ENCODE measurements around the gene GHRL.

The GHRL gene

DNA sequence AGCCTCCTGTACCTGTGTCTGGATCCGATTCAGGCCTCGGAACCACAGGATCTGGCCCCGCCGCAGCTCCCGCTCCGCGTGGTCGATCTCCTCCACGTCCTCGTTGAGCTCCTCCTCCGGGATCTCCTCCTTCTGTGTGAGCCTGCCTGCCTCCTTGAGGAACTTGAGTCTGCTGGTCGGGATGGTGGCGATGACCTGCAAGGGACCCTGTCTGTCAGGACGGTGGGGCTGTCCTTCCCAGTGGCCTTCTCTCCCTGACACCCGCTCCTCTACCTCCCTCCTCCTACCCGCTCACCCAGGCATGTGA, 45.4 kb upstream of the GHRL start:
- TF ChIP-seq, protein P1, sequence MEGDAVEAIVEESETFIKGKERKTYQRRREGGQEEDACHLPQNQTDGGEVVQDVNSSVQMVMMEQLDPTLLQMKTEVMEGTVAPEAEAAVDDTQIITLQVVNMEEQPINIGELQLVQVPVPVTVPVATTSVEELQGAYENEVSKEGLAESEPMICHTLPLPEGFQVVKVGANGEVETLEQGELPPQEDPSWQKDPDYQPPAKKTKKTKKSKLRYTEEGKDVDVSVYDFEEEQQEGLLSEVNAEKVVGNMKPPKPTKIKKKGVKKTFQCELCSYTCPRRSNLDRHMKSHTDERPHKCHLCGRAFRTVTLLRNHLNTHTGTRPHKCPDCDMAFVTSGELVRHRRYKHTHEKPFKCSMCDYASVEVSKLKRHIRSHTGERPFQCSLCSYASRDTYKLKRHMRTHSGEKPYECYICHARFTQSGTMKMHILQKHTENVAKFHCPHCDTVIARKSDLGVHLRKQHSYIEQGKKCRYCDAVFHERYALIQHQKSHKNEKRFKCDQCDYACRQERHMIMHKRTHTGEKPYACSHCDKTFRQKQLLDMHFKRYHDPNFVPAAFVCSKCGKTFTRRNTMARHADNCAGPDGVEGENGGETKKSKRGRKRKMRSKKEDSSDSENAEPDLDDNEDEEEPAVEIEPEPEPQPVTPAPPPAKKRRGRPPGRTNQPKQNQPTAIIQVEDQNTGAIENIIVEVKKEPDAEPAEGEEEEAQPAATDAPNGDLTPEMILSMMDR (IDR thresholded peaks at IDR 0.05; ENCODE audit: insufficient read depth, low read depth, low read length, missing control alignments): no peak
- no peak for DNase-seq (ENCODE audit: low read depth)
- H3K4me3 ChIP-seq (ENCODE audit: low read depth, low read length): no peak overlapping the region

DNA sequence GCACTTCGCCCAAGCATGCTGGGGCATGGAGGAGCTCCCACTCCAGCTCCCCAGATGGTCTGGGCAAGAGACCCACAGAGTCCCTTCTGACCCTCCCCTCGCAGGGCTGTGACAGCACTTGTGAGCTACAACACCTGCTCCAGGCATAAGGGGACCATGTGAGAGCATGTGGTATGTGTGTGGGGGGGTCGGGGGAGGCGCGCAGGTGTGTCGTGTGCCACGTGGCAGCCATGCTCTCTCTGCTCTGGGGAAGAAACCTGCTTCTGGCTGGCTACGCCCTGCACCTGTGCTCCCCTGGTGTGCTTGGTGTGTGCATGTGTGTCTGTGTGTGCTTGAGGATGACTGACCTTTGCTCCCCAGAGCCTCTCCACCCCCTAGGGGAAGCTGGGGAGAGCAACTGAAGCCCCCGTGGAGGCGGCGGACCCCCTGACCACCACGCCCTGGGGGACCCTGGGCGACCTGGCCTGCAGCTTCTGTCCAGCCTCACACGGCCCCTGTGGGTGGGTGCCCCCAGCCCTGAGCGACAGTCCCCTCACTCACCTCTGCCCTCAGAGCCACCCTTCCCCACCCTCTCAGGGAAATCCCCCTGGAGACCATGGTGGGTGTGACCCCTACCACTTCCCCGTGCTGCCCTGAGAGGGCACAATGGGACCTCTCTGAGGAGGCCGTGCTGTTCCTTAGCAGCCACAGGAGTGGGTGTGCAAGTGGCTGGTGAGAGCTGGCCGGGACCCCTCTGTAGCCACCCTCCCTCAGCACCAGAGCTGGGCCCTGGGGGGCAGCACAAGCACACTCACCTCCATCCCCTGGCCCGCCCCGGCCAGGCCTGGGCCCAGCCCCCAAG, 44.8 kb upstream of the GHRL start:
- H3K4me3 ChIP-seq (ENCODE audit: low read depth, low read length): no peak overlapping the region
- DNase-seq (ENCODE audit: low read depth): no peak
- TF ChIP-seq, protein P1 (IDR thresholded peaks at IDR 0.05; ENCODE audit: insufficient read depth, low read depth, low read length, missing control alignments): no peak

DNA sequence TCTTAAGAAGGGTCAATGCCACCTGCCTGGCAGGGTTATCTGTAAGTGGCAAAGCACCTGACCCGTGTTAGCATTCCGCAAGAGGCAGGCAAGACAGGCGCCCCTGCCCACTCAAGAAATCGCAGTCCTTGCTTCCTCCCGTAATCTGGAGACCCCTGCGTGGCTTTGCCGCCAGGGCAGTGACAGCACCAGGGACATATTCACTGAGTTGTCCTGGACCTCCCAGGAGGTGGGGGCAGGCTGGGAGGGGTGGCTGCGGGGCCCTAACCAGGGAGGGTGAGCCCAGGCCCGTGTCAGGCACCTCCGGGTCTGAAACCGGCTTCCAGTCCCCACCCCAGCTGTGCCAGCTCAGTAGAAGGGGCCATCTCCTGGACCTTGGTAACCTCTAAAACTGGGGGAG, 44.0 kb upstream of the GHRL start:
- DNase-seq (ENCODE audit: low read depth): no peak
- H3K4me3 ChIP-seq (ENCODE audit: low read depth, low read length): no peak overlapping the region
- TF ChIP-seq, protein P1 (IDR thresholded peaks at IDR 0.05; ENCODE audit: insufficient read depth, low read depth, low read length, missing control alignments): no peak

DNA sequence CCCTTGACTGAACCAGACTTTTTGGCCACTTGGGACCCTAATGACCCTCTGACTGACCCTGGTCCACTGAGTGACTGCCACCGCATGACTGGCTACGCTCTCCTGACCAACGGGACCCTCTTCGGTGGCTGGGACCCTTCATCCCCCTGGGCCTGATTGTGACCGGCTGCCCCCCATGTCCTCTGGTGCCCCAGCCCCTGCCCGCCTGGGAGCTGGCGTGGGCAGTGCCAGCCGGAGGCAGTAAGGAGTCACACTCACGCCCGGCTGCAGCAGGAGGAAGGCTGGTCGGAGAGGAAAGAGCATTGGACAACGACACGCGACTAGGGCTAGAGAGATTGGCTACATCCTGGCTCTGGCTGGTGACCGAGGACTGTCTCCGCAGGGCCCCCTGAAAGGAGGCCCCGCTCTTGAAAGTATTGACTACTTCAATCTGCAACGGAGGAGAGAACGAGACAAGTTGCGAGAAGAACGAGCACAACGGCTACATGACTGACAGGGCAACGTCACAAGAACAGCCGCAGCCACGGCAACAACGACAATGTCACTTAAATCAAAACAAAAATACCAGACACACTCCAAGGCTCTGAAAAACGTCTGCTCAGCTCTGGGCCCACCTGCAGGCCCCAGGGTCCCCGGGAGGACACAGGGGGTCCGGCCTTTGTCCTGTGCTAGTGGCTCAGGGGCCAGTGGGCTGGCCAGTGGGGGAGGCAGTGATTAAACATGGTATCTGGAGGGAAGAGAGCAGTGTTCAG, 43.3 kb upstream of the GHRL start:
- H3K4me3 ChIP-seq (ENCODE audit: low read depth, low read length): no peak overlapping the region
- DNase-seq (ENCODE audit: low read depth): no peak
- TF ChIP-seq, protein P1 (IDR thresholded peaks at IDR 0.05; ENCODE audit: insufficient read depth, low read depth, low read length, missing control alignments): no peak

DNA sequence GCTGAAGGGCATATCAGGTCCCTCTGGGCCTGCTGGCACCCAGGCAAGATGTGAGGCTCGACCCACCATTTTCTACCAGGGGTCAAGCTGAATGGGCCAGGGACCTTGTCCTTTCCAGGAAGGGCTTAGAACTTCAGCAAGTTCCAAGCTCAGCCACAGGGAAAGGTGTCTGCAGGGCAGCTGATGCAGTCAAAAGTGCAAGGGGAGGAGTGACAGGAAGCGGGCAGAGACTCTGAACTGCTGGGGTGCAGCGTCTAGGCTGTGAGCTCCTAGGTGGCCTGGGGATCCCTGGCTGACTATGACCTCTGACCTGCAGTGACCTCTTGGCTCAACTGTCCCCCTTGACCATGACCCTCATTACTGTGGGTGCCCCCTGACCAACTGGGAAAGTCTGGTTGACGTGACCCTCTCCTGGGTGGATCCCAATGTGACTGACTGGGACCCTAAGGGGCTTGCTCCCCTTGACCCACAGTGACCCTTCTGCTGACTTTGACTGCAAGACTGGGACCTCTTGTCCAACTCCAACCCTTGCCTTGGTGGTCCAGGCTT, 42.5 kb upstream of the GHRL start:
- TF ChIP-seq, protein P1 (IDR thresholded peaks at IDR 0.05; ENCODE audit: insufficient read depth, low read depth, low read length, missing control alignments): no peak
- H3K4me3 ChIP-seq (ENCODE audit: low read depth, low read length): no peak overlapping the region
- DNase-seq (ENCODE audit: low read depth): no peak

DNA sequence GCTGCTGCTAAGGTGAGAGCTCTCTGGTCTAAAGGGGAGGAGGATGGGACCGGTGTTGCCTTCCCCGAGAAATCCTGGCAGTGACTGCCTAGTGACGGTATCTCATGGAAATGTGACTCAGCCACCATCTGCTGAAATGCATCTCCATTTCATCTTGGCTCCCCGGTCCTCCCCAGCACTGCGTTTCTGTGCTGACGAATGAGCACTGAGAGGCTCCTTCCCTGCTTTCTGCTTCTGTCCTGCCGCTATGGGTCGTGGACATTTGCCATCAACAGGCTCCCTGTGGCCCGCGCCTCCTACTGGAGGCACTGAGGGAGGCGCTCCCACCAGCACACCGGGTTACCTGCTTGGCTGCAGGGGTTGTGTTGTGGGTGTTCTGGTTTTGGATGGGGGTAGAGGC, 41.7 kb upstream of the GHRL start:
- TF ChIP-seq, protein P1 (IDR thresholded peaks at IDR 0.05; ENCODE audit: insufficient read depth, low read depth, low read length, missing control alignments): no peak
- no peak overlapping the region for H3K4me3 ChIP-seq (ENCODE audit: low read depth, low read length)
- no peak for DNase-seq (ENCODE audit: low read depth)
